DMS153 treated with DMSO at 0.1 percent for 48 hours (cell line): ENCODE measurements around the gene MDK.

Experiments used
- DNase-seq: peaks from one replicate; lab custom pipeline; 2025; ENCODE audit not compliant: unreplicated experiment; lab: John Stamatoyannopoulos, UW

The MDK gene

GRCh38 chr11:46347637-46348311, 33.7 kb upstream of the MDK start:
- DNase-seq: no peak

DNA sequence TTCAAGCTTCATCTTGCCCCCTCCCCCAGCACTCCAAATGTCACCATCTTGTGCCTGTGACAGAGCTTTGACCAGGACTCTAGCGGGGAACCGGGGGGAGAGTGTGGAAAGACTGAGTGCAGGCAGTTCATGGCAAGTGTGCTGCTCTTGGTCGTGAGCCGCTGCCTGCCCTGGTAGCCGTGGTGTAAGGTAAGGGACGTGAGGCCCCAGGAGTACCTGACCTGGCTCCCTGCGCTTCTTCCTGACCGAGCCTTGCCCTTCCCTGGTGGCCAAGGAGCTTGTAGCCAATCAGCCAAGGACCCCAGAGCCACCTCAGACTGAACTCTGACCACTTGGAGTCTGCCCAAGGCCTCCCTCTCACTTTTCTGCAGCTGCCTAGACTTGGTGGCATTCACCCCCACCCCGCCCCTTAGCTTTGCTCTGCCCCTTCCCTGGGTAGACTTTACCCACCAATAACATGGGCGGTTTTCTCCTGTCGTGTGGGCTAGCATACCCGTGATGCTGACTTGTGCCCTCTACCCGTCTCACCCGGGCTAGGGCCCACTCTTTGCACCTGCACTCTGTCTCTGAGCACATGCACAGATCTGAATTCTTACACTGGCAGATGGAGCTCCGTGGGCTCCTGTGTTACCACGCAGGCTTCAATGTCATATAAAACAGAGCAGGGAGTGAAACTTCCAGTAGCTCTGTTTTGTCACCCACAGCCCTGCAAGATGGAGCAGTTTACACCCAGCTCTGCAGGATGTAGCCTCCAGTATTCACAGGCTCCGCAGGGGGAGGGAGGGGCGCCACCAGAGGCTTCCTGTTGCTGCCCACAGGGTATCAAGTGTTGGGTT, 32.7 kb upstream of the MDK start:
- DNase-seq: no peak

- DNase-seq: no peak
These were observed 30.8 kb upstream of the MDK start for GRCh38 chr11:46350695-46351094.

GRCh38 chr11:46351148-46351547, 30.3 kb upstream of the MDK start:
- no peak for DNase-seq

DNA sequence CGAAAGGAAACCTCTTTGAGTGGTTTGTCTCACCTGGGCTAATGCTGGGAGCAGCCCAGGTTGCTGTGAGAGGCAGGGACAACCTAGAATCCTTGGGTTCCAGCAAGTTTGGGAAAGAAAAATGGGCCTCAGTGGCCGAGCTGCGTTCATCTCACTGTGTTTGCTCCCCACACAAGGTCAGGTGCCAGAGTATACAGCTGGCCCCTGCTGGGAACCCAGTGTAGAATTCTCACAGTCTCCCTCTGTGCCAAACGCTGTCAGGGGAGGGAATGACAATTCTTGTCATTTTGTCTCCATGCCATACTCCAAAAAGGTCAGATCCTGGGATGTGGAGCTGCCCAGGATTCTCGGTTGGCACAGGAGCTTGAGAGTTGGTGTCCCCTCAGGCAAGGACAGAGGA, 29.9 kb upstream of the MDK start:
- DNase-seq: no peak

DNA sequence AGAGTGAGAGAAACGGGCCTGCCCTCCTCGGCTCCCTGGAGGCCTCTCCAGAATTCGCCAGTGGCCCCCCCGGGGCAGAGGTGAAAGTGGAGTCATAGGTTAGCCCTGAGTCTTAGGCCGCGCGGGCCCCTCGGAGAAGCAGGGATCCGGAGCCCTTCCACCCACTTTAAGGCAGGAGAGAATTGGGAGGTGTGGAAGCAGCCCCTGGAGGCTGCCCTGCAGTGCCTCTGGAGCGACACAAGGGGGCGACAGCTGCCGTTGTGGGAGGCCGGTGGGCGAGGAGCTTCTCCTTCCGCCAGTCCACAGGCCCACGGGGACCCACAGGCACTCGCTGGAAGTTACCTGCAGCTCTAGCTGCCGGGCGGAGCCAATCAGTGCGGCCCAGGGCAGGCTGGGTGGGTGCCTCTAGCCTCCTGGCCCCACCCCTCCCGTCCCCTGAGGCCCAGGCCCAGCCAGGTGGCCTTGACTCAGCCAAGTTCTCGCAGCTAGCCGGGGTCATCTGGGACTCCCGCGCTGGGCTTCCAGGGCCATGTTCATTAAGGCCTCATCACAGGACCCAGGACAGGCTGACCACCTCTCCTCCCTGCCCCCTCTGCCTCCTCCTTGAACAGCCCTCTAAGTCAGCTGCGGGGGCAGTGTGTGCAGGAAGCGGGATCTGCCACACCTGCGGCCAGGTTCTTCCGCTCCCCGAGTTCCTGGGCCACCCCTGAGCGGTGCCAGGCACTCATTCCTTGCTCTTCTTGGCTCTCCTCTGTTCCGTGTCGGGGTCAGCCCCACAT, 29.2 kb upstream of the MDK start:
- no peak for DNase-seq

DNA sequence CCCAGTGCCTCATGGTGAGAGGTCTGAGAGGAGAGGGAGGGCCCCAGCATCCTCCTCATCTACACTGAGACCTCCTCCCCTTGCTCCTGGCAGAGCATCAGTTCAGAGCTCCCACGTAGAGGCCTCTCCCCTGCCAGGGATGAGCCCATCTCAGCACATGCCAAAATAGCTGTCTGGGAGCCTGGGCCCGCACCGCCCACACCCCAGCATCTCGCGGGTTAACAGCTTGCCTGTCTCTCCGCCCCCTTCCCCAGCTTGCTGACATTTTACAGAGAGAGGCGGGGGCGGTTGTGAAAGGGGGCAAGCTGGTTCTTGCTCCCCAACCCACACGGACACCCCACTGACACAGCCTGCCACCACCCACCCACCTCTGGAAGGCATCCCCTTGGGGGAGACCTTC, 27.8 kb upstream of the MDK start:
- DNase-seq: no peak

DNA sequence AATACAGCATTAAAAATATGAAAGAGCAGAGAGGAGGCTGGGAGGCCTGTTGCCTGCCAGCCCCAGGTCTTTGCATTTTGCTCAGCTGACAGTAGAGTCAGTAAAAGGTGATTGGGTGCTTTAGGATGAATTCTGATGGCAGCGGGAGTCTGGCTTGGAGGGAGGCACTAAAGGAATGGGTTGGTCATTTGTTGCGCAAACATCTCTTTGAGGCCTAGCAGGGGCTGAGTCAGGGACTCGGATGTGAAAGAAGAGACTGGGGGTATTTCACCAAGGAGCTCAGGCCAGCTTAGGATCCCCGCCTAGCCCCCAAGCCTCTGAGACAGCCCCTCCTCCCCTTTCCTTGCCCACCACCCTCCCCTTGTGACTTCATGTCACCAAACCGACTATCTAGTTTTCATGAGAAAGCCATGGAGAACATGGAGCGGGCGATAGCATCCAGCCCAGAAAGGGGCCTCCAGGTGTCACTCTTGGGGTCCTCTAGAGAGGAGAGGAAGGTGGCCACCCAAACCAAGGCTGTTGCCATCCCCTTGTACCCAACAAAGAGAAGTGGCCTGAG, 24.5 kb upstream of the MDK start:
- no peak for DNase-seq

GRCh38 chr11:46357483-46357936, 24.0 kb upstream of the MDK start:
- DNase-seq: no peak

- DNase-seq: no peak
These were observed 21.5 kb upstream of the MDK start for GRCh38 chr11:46359953-46360352.

- DNase-seq: no peak
These were observed 20.6 kb upstream of the MDK start for GRCh38 chr11:46360878-46361277.

- peak; percentile 62 for DNase-seq
These were observed 19.9 kb upstream of the MDK start for GRCh38 chr11:46361283-46362155.

DNA sequence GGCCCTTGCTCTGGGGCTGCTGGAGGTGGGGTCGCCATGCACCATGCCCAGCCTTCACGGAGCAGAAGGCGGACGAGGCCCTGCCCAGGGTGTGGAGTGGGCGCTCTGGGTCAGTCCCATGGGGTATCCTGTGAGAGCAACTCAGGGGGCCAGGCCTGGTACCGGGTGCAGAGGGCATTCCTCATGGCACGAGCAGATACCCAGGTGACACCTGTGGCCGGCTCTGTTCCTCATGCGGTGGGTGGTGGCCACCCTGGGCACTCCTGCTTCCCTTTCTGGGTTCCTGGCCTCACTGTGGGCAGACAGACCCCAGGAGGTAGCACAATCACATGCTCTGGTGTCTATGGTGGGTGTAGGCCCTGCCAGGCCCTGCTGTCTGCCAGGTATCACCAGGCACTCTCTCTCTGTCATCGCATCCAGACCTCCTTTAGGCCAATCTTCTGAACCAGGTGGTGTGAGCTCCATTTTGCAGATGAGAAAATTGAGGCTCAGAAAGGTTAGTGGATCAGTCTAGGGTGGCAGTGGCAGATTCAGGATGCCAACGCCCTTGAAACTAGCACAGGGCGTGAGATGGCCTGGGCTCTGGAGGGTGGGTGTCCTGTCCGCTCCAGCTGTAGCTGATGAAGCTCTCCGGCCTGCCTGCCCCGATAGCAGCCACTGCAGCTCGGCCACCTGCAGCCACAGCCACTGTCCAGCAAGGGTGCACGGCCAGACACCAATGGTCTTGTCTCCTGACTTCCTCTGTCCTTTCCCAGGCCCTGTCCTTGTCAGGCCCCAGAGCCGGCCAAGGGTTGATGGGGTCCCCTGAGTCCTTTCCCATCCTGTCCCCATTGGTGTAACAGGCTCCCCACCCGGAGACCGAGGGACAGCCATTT, 19.1 kb upstream of the MDK start:
- no peak for DNase-seq

DNA sequence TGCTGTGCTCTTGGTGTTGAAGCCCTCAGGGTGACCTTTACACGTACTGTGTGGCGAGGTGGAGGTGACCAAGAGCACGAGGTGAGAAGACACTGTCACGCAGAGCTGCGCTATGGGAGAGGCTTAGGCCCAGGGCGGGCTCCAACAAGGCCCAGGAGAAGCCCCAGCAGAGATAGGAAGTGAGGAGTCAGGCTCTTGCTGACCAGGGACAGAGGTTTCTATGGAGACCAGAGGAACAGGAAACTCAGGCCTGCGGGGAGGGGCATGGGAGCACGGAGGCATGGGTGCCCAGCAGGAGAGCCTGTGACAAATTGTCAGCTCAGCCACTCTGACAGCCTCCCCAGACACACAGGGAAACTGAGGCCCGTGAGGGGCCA, 18.4 kb upstream of the MDK start:
- no peak for DNase-seq

GRCh38 chr11:46363455-46364005, 17.9 kb upstream of the MDK start:
- DNase-seq: no peak

- DNase-seq: no peak
These were observed 17.4 kb upstream of the MDK start for GRCh38 chr11:46364056-46364455.

- no peak for DNase-seq
These were observed 16.7 kb upstream of the MDK start for GRCh38 chr11:46364791-46365190.

DNA sequence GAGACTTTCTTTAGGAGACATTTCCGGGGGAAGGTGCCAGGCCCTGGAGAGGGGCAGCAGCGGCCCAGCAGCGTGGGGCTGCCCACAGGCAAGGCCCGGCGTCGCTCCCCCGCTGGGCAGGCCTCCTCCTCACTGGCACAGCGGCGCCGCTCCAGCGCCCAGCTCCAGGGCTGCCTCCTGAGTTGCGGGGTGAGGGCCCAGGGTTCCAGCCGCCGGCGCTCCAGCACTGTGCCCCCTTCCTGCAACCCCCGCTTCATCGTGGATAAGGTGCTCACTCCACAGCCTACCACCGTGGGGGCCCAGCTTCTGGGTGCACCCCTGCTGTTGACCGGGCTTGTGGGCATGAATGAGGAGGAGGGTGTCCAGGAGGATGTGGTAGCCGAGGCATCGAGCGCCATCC, 15.2 kb upstream of the MDK start:
- no peak for DNase-seq

- DNase-seq: no peak
These were observed 14.8 kb upstream of the MDK start for GRCh38 chr11:46366661-46367161.
